Hindlimb muscle (tissue), 1 donor: ENCODE data around the gene PCBP4. TPM values are rescaled to one million over a fixed set of nuclear protein-coding genes. Genes with fewer than 3 reads are reported as not detected.

ENCODE experiments used
- DNase-seq: peaks from one replicate; pipeline ENCODE4 v3.0.0-alpha.2; 2013
- polyA plus RNA-seq: library from polyadenylated mRNA; unstranded; fragments of 120-200 nt; gene quantifications from one replicate; pipeline ENCODE4 v1.2.1, GENCODE V29; 2013; ENCODE audit not compliant: insufficient read length

Gene PCBP4
- polyA plus RNA-seq, 1 donor, result 64.7 TPM

DNA sequence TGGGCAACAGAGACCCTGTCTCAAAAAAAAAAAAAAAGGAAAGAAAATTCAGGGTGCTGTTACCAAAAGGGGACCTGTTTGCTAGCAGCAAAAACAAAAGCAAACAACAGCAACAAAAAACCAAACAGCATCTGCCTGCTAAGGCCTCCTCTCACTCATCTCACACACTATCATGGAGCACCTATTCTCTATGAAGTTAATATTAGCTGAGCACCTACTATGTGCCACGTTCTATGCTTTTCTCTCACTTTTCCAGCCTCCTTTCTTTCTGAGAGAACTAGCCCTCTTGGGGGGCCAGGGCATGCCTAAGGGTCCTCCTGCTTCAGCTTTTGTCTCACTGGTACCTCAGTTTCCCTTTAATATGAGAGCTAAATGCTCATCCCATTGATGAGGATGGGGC is 12.5 kb downstream of the PCBP4 start:
- DNase-seq, result no peak

DNA sequence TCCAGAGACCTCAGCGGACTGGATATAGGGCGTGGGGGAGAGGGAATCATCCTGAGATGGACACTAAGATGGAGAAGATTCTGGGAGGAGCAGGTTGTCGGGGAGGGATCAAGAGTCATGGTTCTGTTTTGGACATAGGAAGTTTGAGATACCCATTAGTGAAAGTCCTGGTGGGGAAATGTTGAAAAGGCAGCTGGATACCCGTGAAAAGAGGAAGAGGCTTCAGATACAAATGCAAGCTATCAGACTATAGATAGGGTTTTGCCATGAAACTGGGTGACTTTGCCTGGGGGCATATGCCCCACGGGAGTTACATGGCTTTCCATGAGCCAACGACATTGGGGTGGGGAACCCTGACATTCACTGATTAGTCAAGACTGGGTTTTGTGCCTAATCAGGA is 13.1 kb downstream of the PCBP4 start:
- DNase-seq, result no peak

DNA sequence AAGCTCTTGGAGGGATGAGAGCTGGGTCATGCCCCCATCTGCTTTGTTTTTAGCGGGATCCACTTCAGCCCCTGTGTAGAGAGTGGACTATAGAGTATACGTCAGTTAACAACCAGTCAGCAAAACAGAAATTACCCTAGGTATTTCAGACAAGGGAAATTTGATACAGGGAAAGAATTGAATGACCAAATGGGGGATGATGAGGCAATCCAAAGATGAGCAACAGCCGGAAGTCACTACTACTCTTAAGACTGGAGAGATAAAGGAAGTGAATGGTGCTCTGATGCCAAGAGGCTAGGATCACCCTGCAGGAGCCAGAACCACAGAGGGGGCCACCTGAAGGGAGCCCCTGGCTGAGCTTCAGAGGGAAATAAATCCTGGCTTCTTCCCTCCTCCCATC is 13.8 kb downstream of the PCBP4 start:
- no peak for DNase-seq

DNA sequence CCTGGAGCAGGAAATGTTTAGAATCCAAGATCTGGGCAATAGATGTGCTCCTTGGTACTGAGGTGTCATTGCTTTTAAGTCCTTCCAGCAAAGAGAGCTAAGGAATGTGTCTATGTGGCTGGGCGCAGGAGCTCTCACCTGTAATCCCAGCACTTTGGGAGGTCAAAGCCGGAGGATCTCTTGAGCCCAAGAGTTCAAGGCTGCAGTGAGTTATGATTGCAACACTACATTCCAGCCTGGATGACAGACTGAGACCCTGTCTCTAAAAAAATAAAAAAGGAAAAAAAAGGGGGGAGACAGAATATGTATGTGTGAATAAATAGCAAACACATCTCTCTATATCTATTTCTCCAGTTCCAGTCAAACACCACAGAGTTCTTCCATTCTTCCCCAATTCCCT is 16.4 kb downstream of the PCBP4 start:
- DNase-seq, result no peak

DNA sequence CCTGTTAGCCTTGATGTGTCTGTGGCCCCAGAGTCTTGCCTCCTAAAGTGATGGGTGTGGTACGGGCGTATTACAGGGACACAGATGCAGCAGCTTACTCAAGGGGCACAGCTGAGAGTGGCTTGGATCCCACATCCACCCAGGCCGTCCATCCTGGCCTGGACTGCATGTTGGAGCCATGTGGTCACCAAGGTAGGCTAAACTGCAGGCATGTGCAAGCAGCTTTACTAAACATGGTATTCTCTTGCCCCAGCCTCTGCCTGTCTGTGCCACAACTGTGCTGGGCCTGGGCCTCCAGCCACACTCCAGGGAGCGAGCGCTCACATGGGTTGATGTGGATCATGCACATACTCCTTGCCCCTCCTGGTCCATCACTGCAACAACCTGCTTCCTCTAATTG is 18.1 kb downstream of the PCBP4 start:
- DNase-seq, result no peak

DNA sequence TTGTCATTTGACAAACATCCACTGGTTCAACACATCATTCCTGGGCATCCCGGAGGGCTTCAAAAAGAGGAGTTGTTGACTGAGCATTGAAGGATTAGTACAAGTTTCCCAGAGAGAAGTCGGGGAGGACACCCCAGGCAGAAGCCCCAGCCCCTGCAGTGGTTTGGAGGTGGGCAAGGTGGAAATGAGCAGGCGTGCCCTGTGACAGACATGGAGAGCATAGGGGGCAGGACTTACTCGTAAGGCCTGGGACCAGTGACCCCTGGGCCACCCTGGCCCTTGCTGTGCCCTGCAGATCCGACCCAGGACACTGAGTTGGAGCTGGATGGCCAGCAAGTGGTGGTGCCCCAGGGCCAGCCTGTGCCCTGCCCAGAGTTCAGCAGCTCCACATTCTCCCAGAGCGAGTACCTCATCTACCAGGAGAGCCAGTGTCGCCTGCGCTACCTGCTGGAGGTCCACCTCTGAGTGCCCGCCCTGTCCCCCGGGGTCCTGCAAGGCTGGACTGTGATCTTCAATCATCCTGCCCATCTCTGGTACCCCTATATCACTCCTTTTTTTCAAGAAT is 19.2 kb downstream of the PCBP4 start:
- no peak for DNase-seq

DNA sequence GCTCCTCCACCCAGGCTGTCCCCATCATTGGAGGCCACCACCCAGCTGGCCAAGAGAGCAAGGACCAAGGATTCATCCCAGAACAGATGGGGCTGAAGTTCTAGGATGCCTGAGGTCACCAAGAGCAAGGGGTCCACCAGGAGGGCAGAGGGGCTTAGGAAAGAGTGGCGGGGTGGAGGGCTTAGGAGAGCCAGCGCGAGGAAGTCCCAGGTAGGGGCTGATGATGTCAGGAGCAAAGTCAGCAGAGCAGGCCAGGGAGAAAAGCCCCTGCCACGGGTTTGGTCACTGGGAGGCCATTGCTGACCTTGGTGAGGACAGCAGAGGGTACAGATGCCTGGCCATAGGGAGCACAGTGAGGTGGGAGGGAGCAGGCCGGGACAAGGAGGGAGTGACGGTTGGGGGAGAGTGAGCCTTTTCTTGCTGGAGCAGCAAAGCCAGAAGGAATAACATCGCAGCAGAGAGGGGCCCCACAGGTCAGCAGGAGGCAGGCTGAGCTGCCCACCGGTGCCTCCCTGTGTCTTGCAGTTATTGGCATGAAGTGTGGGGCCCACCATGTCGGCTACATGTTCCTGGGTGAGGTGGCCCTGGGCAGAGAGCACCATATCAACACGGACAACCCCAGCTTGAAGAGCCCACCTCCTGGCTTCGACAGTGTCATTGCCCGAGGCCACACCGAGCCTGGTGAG is 19.9 kb downstream of the PCBP4 start:
- no peak for DNase-seq

DNA sequence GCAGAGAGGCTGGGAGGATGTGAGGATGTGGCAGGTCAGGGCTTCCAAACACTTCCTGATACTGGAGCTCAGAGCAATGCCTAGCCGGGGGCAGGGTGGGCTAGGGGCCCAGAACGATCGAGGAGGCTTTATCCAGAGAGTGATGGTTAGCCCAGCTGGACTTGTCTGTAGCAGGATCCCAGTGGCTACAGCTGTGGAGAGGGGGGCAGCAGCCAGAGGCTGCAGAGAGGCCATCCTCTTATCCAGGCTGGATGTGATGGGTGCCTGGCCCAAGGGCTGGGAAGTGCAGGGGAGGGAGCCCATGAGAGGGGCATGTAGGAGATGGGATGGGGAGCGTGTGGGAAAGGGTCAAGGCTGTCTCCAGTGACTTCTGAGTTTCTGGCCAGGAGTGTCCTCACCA is 20.5 kb downstream of the PCBP4 start:
- no peak for DNase-seq

DNA sequence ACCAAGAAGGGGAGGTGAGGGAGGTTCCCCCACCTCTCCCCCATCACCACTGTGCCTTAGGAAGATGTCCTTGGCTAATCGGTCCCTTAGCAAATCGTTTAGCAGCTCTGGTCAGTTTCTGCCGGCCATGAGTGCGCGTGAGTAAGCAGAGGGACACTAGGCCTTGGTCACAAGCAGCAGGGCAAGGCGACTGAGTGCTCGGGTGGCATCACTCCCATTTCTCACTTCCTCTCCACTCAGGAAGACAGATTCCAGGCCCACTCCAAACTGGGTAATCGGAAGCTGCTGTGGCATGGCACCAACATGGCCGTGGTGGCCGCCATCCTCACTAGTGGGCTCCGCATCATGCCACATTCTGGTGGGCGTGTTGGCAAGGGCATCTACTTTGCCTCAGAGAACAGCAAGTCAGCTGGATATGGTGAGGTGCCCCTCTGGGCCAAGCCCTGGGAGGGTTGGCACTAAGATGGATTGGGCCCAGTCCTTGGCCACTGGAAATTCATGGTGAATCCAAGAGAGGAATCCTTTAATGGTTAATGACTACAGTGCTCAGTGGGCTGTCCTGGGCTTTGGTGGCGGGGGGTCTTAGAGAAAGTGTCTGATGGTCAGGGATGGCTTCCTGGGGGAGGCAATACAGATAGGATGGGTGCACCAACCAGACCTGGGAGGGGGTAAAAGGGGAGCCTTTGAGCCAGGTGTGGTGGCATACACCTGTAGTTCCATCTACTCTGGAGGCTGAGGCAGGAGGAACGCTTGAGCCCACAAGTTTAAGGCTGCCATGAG is 21.1 kb downstream of the PCBP4 start:
- no peak for DNase-seq

DNA sequence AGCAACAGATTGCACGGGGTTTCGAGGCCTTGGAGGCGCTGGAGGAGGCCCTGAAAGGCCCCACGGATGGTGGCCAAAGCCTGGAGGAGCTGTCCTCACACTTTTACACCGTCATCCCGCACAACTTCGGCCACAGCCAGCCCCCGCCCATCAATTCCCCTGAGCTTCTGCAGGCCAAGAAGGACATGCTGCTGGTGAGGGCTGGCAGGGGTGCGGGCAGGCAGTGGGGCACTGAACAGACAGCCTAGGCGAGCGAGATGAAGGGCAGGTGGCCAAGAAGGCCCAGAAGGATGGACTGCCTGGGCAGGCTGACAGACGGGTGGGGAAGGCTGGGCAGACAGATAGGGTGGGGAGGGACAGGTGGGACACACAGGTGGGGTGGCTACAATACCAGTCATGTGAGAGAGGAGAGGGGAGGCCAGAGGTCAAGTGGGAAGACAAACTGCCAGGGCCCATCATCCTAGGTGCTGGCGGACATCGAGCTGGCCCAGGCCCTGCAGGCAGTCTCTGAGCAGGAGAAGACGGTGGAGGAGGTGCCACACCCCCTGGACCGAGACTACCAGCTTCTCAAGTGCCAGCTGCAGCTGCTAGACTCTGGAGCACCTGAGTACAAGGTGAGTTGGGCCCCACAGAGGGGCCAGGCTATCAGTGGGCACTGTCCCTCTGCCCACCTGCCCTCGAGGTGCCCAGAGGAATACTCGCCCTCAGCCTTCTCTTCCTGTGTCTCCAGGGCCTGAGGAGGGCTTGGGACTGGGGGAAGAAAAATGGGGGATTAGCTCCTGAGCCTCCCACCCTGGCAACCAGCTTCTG is 22.0 kb downstream of the PCBP4 start:
- no peak for DNase-seq

DNA sequence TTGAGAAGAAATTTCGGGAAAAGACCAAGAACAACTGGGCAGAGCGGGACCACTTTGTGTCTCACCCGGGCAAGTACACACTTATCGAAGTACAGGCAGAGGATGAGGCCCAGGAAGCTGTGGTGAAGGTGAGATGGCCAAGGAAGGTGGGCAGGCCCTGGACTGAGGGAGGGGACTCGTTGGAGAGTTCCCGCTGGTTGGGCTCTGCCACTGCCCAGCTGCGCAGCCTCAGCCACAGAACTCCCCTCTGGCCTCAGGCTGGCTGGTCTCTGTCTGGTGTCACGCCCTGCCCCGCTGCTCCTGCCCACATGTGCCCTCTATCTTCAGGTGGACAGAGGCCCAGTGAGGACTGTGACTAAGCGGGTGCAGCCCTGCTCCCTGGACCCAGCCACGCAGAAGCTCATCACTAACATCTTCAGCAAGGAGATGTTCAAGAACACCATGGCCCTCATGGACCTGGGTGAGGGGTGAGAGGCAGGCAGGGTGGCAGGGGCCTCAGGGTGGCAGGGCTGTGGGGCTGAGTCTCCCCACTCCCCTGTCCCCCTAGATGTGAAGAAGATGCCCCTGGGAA is 22.7 kb downstream of the PCBP4 start:
- no peak for DNase-seq

DNA sequence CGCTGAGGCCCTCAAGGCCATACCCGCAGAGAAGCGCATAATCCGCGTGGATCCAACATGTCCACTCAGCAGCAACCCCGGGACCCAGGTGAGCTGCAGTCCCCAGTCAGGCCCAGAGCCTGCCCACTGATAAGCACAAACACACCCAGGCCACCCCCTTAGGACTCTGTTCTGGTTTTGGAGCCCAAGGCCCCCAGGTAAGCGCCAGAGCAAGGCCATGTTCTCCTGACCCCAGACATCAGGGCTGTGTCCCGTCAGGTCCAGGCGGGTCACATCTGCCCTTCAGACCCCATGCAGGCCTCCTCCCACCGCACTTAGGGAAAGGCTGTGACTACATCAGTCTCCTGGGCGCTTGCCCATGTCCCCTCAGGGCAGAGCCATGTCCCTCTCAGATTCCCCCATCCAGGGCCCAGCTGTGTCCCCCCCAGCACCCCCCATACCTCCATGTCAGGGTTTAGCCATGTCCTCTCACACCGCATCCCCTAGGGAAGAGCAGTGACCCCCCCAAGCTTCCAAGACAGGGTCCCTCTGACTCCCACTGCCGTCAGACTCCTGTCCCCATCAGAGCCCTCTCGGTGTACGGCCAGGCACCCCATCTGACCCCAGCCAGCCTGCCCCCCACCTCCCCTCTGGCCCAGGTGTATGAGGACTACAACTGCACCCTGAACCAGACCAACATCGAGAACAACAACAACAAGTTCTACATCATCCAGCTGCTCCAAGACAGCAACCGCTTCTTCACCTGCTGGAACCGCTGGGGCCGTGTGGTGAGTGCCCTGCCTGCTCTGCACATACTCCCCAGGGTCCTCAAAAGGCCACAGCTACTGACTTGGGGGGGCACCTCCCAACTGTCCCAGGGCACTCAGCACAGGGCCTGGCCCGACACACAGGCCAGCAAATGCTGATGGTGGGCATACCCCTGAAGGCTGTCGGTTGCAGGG is 23.5 kb downstream of the PCBP4 start:
- no peak for DNase-seq

DNA sequence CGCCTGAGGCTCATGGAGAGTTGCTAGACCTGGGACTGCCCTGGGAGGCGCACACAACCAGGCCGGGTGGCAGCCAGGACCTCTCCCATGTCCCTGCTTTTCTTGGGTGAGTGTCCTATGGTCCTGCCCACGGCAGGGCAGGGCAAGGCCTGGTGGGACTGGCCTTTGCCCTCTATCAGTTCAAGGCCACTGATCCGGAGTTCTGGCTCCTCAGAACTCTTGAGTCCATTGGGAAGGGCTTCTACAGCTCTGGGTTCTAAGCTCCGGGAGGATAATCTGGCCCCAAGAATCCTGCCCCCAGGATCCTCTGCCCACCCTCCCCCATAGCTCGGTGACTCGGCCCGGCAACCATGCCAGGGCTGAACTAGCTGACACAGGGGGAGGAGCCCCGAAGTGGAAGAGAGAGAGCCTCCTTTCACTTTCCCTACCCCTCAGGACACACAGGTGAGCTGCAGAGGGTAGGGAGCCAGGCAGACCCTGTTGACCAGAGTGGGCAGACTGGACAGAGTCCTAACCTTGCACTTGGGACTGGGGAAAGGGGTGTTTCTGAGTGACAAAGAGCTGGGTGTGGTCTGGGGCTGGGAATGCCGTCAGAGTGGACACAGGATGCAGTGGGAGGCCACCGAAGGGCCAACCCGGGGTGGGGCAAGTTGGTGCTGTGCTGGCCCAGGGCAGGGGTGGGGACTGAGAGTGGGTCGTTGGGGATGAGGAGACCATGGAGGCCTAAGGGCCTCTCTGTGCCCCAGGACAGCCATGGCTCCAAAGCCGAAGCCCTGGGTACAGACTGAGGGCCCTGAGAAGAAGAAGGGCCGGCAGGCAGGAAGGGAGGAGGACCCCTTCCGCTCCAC is 24.4 kb downstream of the PCBP4 start:
- DNase-seq, result no peak

DNA sequence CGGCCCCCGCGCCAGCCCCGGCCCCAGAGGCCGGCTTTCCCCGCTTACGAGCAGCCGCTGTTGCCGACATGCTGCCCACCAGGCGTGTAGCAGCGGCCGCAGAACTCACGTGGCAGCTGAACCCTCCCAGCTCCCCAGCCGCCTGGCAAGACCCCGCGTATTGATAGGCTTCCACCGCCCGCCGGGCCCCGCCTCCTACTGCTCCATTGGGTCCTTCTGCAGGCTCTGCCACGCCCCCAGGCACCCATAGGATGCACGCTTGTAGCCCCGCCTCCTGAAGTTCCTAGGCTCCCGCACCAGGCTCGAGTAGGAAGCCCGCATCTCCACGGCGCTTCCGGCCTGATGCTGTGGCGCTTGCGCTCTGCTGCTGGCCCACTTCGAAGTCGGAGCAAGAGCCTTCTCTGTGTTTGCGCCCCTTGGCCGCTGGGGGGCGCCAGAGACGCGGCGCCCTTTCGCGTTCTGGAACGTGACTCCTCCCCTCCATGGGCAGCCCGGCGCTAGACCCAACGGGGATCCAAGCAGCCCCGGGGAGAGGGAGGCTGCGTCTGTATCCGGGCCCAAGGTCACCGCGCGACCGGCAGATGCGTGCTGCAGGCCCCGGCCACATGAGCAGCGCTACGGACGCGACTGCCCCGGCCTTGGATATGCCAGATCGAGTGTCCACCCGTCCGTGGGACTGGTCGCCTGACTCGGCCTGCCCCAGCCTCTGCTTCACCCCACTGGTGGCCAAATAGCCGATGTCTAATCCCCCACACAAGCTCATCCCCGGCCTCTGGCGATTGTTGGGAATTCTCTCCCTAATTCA is 25.3 kb downstream of the PCBP4 start, which contains the start of the genes PARP3 and RRP9:
Gene PARP3 (plus strand): TSS at position 566 of the 805 bp plus-strand sequence. CDS start 993 bp downstream, outside the sequence.
Gene RRP9 (minus strand): TSS at position 107 of the 805 bp plus-strand sequence. CDS start 37 bp downstream, at position 70.
- DNase-seq, result peak; percentile 100

DNA sequence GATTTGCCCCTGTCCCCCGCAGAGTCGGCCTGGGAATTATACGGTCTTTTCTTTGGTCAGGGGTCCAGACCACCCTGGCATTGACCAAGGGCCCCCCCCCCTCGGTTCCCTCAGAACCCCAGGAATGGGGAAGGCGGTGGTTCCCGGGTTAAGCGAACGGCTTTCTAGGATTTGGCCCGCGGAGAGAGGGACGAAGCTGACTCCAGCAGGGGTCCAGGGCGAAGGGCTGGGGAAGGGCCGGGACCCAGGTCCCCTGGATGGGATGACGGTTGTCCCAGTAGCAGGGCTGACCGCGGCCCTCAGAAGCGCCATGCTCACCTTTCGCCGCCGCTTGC is 25.8 kb downstream of the PCBP4 start:
- DNase-seq, result no peak

DNA sequence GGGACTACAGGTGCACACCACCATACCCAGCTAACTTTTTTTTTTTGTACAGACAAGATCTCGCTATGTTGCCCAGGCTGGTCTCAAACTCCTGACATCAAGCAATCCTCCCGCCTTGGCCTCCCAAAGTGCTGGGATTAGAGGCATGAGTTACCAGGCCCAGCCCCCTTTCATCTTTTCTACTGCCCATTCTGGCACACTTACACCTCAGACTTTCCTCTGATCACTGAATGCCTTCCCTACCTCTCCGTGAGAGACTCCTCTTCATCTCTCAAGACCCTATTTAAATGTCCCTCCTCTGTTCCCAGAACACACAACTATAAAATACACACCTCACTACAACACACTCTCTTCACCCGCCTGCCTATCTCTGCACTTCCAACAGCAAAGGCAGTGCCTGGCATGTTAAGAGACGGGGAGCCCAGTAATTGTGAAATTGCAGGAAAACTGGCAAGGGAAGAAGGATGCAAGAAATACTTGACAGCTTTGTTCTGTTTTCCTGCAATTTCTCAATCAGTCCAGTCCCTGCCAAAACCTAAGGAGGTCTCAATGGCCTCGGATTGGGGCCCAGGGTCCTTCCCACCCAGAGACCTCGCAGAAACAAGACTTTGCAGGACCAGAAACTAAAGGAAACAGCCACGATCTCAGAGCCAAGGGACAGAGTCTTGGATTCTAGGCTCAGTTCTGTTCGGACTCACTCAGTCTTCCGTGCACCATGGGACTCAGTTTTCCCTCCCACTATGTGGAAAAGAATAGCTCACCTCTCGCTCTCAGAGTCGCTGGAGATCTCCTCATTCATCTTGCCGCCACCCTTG is 26.4 kb downstream of the PCBP4 start:
- DNase-seq, result no peak

DNA sequence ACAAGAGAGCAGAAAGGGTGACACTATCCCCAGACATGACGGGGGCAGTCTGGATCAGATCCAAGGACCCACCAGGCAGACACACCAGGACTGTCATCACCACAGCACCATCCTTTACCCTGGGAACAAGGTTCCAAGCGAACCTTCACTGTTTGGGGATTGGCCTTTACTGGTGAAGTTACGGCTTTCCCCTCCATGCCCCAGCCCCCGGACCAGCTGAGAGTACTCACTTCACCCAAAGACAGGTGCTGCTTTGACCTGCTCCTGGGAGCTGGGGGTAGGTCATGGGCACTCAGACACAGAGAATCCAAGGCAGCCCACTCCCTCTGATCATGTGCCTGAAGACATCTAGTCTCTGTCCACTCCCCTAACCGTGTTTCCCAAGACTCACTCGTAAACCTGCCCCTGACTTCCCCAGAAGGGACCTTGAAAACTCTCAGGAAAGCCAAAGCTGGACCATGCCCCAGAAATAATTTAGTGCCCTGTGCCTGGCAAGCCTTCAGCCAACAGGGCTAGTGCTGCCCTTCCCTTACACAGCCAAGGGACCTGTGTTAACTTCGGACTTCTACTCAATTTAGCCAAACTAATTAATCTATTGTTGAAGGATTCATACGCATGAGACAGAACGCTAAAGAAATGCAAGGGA is 28.4 kb downstream of the PCBP4 start:
- no peak for DNase-seq
